Activated CD8-positive, alpha-beta memory T cell treated with anti-CD3 and anti-CD28 coated beads for 48 hours (primary cell): ENCODE data around the gene XPR1.
"Not testable (repeated sequence)": the region's sequence is repeated elsewhere in the genome, so short reads cannot be mapped to it uniquely, and the experiment has no call there.

Source experiments
- DNase-seq, 3 experiments: peaks; one replicate each; pipeline ENCODE4 v3.0.0-alpha.2; 2020; ENCODE audit warnings: low read depth in 2 of 3, low spot score in 2 of 3

The XPR1 gene

DNA sequence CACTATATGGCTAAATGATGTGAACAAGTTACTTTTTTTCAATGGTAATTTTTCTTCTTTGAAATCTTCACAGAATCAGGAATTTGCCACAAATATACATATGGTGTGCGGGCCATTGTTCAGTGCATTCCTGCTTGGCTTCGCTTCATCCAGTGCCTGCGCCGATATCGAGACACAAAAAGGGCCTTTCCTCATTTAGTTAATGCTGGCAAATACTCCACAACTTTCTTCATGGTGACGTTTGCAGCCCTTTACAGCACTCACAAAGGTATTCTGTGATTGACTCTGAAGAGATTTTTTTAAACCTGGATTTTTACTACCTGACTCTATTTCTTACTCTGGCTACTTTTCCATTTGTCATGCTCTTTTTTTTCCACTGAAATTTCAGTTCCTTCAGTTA lies 204.6 kb downstream of the XPR1 start:
- no peak for DNase-seq

DNA sequence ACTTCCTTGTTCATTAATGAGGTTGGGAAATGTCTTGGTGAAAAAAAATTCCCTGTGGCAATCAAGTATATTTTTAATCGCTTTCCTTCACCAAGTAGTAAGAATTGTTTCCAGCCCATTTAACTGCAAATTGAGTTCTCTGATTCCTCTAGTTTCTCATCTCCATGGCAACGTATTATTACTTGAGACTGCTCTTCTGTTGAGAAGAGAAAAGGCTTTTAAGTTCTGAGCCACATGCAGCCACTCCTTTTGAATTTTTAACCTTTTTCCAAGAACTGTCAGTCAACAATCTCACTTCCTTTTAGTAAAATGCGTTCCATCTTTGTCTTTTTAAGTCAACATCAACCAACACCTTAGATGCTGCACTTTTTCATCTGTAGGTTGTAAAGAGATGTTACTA lies 205.2 kb downstream of the XPR1 start:
- no peak for DNase-seq

DNA sequence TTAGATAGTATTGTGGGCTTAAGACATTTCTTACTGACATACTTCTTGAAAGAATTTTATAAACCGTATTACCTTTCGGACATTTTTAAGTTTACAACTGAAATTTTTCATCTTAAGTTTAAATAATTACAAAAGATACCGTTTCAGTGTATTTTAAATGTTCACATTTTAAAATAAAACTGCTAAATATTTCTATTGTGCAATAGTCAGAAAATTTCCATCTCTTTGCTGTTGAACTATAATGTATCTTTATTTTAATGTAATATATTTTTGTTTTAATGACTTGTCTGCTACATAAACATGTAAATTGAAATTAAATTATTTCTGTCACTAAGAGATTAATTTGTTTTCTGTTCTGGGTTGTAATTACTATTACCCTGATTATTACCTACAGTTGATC lies 206.7 kb downstream of the XPR1 start:
- DNase-seq: no peak

DNA sequence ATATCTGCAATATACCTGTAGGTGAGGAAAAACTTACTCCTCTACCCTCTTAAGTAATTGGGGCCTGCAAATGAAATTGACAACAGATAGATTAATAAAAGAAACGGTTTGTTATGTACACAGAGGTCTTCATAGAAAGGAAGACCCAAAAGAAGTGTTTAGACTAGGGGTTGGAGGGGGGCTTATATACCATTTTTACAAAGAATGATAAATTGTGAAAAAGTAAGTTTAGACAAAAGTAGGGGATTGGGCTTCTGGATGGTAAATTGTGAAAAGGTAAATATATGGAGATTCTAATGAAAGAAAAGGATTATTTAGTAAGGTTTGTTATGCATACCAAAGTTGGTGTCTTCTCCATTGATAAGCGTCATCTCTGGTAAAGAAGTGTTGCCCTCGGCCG lies 207.7 kb downstream of the XPR1 start:
- no peak for DNase-seq

DNA sequence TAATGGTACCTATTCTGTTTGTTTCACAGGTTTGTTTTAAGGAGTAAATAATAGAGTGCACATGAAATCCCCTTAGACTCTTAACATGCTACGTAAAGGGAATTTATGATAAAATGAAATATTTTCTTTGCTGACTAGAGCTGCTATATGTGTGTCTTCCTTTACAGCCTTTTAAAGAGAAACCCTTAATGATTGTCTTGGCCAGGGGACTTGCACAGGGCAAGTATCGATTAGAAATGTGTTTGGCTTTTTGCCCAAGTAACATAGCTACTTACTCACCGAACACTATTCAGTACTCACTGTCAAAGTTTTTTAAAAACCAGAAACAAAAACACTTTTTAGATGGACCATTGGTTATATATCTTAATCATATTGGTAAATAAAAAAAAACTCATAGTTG lies 209.6 kb downstream of the XPR1 start:
- no peak for DNase-seq

DNA sequence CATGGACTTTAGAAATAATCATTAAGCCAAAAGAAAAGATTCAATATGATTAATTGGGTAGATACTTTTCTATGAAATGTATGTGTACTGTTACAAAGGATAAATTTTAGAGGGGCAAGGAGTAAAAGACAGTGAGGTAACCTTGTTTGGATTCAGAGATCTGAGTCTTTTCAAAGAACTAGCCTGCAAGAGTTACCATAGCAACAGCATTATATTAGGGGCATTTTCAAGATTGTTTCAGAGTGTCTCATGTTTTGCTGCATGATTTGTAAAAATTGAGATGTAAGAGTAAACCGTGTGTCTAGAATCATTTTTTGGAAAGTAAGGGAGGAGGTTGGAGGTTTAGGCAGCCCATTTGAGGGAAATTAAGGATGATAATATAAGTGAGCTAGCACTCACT lies 210.2 kb downstream of the XPR1 start:
- DNase-seq: no peak

DNA sequence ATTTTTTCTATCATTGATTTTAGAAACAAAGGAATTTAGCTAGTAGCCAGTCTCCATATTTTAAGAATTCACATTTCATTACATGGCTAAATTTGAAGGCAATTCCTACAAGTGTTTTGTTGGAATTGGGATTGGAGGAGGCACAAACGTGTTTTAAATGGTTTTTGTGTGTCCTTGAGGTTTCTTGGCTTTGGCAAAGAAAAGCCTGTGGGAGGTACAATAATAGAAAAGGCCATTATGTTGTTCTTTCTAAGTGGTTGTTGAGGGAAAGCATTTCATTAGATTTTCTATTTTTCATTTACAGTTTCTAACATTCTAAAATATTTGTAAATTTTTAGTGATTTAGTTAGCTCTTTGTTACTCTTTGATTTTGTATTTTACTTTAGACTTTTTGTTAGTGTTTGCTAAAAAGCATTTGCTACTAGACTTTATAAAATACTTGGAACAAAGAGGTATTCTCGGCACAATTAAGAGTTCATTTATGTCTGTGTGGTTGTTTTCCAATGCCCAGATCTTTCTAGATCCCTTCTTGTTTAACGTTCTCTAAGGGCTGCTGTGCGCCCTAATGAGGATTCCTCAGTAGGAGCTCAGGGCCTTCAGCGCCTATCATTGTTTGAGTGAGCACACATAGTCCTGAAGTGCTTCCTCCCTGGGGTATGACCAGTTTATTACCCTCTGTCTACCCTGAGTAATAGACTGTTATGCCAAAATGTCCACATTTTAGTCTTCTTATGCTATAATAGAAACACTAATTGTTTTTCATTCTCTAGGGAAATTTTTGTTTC lies 210.9 kb downstream of the XPR1 start:
- no peak for DNase-seq

DNA sequence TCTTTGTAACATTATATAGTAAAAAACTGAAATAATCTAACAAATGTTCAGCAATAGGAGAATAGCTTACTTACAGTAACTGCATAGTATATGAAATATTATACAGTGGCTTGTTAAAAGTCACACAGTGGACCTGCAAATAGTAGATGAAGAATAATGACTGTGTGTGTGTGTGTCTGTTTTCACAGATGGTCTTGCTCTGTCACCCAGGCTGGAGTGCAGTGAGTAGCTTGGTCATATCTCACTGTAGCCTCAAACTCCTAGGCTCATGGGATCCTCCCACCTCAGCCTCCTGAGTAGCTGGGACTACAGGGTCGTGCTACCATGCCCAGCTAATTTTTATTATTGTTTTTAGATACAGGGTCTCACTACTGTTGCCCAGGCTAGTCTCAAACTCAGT lies 213.5 kb downstream of the XPR1 start:
- no peak for DNase-seq

DNA sequence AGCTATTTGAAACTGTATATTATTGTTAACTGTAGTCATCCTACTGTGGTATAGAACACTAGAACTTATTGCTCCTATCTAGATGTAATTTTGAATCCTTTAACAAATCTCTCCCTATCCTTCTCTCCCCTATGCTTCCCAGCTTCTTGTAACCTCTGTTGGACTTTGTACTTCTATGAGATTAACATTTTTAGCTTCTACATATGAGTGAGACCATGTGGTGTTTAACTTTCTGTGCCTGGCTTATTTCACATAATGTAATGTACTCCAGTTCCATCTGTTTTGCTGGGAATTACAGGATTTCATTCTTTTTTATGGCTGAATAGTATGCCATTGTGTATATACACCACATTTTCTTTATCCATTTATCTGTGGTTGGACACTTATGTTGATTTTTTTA lies 216.4 kb downstream of the XPR1 start:
- DNase-seq: no peak

DNA sequence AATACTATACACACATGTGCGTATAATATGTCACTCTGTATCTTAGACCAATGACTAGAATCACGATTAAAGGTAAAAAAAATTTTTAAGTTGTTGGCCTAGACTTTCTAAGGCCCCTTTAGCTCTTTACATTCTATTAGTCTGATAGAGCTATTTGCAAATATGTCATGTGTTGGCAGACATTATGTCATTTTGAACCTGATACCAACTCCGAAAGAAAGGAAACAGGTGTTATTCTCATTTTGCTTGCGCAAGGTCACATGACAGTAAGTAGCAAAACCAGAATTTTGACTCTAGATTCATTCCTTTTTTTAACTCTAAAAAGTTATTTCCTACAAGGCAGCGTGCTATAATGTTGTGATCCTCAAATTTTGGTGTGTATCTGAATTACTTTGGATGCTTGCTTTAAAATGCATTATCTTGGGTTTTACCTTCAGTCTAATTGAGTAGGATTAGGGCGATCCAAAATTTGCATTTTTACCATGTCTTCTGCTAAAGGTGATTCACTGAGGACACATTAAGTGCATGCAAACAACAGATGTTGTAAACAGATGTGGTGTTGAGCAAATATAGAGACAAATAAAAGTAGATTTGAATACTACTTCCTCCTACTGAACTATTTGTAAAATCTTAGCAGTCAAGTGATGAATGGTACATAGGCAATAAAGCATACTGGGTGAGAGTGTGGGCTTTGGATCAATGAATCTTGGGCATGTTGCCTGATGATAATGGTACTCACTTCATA lies 217.4 kb downstream of the XPR1 start:
- no peak for DNase-seq

DNA sequence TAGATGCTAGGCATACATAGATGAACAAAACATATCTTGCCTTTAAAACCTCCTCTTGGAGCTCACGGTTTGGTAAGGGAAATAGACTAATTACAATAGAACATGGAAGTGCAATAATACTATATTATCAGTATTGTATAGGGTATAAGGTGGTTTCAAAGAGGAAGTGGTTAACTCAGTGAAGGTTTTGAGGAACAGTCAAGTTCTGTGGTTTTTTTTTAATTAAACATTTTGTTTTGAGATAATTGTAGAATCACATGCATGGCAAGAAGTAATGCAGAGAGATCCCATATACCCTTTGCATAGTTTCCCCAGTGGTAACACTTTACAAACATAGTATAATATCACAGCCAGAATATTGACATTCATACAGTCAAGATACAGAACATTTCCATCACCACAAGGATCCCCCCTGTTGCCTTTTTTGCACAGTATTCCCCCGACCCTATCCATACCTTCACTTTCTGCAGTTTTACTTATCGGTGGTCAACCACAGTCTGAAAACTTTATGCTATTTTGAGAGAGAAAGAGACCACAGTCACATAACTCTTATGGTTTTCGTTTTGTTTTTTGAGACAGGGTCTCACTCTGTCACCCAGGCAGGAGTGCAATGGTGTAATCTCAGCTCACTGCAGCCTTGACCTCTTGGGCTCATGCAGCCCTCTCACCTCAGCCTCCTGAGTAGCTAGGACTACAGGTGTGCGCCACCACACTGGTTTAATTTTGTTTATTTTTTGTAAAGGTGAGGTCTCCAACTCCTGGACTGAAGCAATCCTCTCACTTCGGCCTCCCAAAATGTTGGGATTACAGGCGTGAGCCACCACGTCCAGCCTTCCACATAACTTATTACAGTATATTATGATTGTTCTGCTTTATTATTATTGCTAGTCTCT lies 220.4 kb downstream of the XPR1 start:
- no peak for DNase-seq

DNA sequence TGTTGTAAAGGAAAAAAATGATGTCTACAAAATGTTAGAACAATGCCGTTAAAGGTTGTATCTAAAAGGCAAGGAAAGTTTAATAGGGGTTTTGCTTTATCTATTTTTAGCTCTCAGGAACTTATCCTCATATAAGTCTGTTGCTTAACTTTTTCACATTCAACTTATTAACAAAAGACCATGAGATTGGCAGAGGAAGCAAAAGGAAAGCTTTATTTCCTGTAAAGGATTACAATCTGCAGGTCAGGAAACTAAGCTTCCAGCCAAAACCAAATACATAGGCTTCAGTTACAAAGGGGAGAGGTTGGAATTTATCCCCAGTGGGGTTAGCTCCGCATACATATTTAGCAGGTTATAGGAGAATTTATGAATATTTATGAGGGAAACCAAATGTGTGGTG lies 222.2 kb downstream of the XPR1 start:
- DNase-seq: no peak

DNA sequence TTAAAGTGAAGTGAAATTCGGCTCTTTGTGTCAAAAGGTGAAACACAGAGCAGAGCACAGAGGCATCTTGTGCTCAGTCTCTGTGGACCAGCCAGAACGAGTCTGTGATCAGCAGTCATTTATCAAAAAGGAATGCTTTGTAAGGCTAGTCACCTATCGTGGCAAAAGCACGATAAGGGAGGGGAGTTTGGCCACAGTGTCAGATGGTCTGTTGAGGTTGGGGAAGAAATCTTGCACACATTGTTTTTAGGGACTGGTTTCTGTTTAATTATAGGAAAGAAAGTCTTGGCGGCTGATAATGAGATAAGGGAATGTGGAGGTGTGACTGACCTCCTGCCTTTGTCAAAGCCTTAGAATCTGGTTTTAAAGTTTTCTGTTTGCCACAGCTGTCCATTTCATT lies 222.6 kb downstream of the XPR1 start:
- no peak for DNase-seq

DNA sequence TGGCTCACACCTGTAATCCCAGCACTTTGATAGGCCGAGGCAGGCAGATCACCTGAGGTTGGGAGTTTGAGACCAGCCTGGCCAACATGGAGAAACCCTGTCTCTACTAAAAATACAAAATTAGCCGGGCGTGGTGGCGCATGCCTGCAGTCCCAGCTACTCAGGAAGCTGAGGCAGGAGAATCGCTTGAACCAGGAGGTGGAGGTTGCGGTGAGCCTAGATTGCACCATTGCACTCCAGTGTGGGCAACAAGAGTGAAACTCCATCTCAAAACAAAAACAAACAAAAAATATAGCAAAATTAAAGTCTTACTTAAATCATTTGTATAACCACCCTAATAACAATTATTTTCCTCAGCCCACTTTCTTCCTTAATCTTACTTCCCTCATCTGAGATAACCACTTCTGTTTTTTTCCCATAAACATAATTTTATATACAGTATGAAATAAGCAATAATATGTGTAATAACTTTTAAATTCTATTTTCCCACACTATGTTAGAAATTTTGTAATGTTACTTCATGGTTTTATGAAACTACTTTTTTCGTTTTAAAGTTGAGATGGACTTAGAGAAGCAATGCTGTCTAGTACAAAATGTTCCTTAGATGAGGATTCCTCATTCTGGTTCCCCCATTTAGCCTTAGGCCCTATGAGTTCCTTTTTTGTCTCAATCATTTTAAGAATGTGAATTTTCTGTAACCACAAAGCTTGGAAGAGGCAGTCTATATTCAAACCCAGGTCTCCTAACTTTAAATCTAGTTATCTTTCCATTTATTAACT lies 226.3 kb downstream of the XPR1 start:
- not testable (repeated sequence) for DNase-seq

DNA sequence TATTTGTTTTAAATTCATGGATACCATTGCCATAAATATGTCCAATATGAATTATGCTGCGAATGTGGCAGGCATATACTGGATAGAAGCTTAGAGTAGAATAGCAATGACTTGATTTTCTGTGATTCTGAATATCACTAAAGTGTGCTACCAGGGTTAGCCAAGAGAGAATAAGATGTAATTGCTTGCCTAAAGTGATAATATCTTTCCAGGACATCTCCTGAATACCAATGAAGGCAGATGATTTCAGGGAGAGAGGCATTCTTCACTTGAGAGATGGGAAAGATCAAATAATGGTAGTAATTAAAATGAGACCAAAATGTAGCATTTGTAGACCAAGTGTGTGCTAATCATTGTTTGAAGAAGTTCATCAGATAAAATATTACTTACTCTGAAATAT lies 227.5 kb downstream of the XPR1 start:
- DNase-seq: no peak

DNA sequence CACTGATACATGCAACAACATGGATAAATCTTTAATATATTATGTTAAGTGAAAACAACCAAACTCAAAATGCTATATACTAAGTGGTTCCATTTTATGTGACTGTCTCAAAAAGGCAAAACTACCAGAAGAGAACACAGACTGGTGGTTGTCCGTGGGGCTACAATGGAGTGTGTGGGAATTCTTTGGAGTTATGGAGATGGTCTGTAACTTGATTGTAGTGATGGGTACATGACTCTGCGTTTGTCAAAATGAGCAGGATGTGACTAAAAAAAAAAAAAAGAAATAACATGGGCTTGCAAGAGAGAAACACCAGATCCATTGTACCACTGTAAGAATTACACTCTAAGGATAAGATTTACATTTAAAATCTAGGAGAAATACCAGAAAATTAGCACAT lies 228.7 kb downstream of the XPR1 start:
- no peak for DNase-seq

DNA sequence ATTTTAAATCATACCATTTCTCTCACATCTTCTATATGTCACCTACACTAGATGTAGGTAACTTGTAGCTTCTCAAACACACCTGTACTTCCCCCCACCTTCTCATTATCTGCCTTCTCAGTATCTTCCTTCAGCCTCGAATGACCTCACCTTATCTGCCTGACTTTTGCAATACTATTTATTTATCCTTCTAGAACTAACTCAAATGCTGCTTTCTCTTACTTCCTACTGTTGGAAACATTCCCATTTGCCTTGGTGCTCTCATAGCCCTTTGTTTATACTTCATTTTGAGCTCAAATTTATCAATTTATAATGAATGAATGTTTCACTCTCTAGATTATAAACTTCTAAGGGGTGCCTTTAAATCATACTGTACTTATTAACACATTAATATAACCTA lies 230.5 kb downstream of the XPR1 start:
- DNase-seq: no peak

DNA sequence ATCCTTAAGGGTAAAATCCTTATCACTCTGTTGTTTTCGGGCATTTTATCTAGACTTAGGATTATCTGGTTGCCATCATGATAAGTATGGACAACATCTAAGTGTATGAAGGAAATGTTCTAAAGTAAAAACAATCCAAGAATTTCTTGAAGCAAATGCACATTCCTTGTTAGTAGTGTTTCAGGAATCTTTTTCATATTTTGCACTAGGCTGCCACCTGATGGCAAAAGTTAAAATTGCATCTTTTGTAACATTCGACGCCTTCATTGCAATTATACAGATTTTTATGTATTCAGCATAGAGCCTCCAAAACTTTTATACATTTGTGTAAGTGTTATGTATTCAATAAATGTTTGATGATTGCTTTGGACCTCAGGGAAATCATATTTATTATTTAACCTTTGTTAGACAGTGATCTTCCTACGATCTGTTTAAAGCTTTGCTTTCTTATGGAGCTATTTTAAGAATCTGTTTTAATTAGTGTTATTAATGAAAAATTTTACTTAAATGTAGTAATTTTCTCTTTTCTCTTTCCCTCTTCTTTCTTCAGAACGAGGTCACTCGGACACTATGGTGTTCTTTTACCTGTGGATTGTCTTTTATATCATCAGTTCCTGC lies 231.4 kb downstream of the XPR1 start:
- no peak for DNase-seq

DNA sequence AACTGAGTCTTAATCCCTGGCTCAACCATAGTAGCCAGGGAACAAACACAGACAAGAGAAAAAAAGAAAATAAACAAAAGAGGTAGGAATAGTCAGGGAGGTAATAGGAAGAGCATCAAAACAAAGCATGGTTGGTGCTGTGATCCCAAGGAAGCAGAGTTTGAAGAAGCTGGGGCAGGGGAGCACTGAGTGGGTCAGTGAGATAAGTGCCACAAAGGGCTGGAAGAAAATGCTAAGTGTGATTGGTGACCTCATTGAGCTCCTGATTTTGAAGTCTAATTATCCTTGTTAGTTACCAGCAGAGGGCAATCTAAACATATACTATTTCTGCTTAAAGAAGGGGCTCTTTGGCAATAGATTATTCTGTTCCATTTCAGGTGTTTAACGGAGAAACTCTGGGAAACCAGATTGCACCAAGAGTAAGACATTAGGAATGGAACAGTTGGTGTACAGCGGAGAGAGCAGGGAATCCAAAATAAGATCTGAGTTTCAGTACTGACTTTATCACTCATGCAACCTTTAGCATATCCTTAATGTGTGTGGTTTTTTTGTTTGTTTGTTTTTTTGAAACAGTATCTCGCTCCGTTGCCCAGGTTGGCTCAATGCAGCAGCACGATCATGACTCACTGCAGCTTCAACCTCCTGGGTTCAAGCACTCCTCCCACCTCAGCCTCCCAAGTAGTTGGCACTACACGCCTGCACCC lies 250.1 kb downstream of the XPR1 start:
- DNase-seq: no peak
